Kidney (tissue), 14 donors: ENCODE data around the gene HOXA3. TPM values are rescaled to one million over a fixed set of nuclear protein-coding genes. Genes with fewer than 3 reads are reported as not detected.

Experiments
- DNase-seq, 5 donors: peaks; one replicate each; pipeline ENCODE4 v3.0.0-alpha.2; 2013 to 2020
- FAIRE-seq: peaks from 2 replicates; lab custom pipeline; 2012; peaks lifted over from hg19 to GRCh38; lab: Jason Lieb, UNC
- H3K27ac ChIP-seq, 2 donors: one replicate each; pipeline ENCODE4 v1.7.0; 2013; ENCODE audit warnings: low read depth in 2 of 2, low read length in 2 of 2, inconsistent platforms in 1 of 2
- H3K27me3 ChIP-seq: one replicate; pipeline ENCODE4 v1.7.1; 2013; ENCODE audit warnings: low read length, inconsistent platforms; ENCODE audit not compliant: control insufficient read depth, insufficient read depth
- H3K36me3 ChIP-seq, 3 donors: one replicate each; pipeline versions ENCODE4 v1.7.0 to v1.7.1; 2013; ENCODE audit warnings: low read length in 3 of 3, control low read depth in 1 of 3, inconsistent platforms in 1 of 3; ENCODE audit not compliant: insufficient read depth in 3 of 3, control insufficient read depth in 2 of 3
- H3K4me1 ChIP-seq, 3 donors: one replicate each; pipeline versions ENCODE4 v1.7.0 to v1.7.1; 2013; ENCODE audit warnings: low read length in 3 of 3, inconsistent platforms in 1 of 3, low read depth in 1 of 3; ENCODE audit not compliant: control insufficient read depth in 2 of 3, insufficient read depth in 2 of 3
- H3K4me3 ChIP-seq, 3 donors: one replicate each; pipeline versions ENCODE4 v1.7.0 to v1.8.1; 2013; ENCODE audit warnings: low read length in 3 of 3, control low read depth in 1 of 3, inconsistent platforms in 1 of 3
- H3K9ac ChIP-seq, 3 donors: one replicate each; pipeline versions ENCODE4 v1.7.0 to v1.7.1; 2013; ENCODE audit warnings: low read length in 3 of 3, control low read depth in 1 of 3, inconsistent platforms in 1 of 3
- H3K9me3 ChIP-seq, 3 donors: one replicate each; pipeline versions ENCODE4 v1.7.0 to v1.7.1; 2013; ENCODE audit warnings: low read length in 3 of 3, control low read depth in 1 of 3, inconsistent platforms in 1 of 3; ENCODE audit not compliant: control insufficient read depth in 2 of 3, insufficient read depth in 1 of 3
- intact Hi-C: fragments of 100-400 bp; cut with DNase I; formaldehyde crosslinking; loops from one replicate; pipeline ENCODE4 v1.11.1; 2022
- polyA plus RNA-seq: library from polyadenylated mRNA; stranded (reverse); fragments of 350-450 nt; fragmentation: Illumina TruSeq; extraction: RNeasy Lipid Tissue Mini Kit (QIAGEN cat#74804); gene quantifications from one replicate; pipeline ENCODE4 v1.2.3, GENCODE V29; 2014; ENCODE audit warnings: low read depth, low replicate concordance; ENCODE audit not compliant: insufficient read depth
- total RNA-seq: library from RNA; stranded (reverse); fragmentation: NEBNext Ultra II Directional; extraction: Animal tissue kit (Norgen Biotek cat#: 25700); gene quantifications from one replicate; pipeline ENCODE4 v1.2.1, GENCODE V29; 2021
- TF ChIP-seq, protein P1 (sequence below): IDR thresholded peaks from 3 replicates; pipeline ENCODE4 v1.5.1; 2012; ENCODE audit warnings: mild to moderate bottlenecking, moderate library complexity, borderline replicate concordance; ENCODE audit not compliant: insufficient read depth; ENCODE audit errors: extremely low read depth
- donor health status: control.
- donor health status: control.
- donor health status: control.
- donor health status: control.
- donor health status: control.
- donor health status: DM: yes; HTN: yes; CAD: no.
- donor health status: Normal renal cell carcinoma (clear cell type).

HOXA3 gene
- total and polyA plus RNA-seq, 2 donors from 2014 or later, result 6.3 to 21.2 TPM

DNA sequence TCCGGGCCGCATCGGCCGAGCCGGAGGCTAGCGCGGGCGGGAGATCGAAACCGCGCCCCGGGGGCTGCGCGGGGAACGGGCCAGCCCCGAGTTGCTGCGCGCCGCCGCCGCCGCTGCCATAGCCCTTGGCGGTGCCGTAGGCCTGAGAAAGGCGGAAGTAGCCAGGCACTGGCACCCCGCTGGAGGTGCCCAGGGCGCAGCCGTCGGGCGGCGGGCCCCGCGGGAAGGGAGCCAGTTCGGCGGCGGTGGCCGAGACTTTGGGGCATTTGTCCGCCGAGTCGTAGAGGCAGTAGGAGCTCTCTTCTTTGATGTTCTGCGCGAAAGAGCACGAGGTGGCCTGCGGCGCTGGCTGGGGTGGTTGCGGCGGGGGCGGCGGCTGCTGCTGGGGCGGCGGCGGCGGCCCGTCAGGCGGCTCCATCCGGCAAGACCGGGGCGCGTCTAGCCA, 21.1 kb upstream of the HOXA3 start:
- Histone ChIP-seq H3K36me3 (no peaks in the 10 kb centered on the region), H3K27ac (peak overlapping the region; percentile 84 to 90), H3K27me3 (no peaks in the 10 kb centered on the region), H3K9ac (peak overlapping the region in 2 of 3 donors; percentile 29 to 95), H3K4me3 (peak overlapping the region; percentile 36 to 86 (median 43)), H3K9me3 (no peaks in the 10 kb centered on the region), H3K4me1 (no peaks in the 10 kb centered on the region)
- FAIRE-seq (no peak), DNase-seq (peak in 3 of 5 donors; percentile 21 to 79 (median 42))
- TF ChIP-seq, protein P1, sequence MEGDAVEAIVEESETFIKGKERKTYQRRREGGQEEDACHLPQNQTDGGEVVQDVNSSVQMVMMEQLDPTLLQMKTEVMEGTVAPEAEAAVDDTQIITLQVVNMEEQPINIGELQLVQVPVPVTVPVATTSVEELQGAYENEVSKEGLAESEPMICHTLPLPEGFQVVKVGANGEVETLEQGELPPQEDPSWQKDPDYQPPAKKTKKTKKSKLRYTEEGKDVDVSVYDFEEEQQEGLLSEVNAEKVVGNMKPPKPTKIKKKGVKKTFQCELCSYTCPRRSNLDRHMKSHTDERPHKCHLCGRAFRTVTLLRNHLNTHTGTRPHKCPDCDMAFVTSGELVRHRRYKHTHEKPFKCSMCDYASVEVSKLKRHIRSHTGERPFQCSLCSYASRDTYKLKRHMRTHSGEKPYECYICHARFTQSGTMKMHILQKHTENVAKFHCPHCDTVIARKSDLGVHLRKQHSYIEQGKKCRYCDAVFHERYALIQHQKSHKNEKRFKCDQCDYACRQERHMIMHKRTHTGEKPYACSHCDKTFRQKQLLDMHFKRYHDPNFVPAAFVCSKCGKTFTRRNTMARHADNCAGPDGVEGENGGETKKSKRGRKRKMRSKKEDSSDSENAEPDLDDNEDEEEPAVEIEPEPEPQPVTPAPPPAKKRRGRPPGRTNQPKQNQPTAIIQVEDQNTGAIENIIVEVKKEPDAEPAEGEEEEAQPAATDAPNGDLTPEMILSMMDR, result no peak
- intact Hi-C loops, result loop anchor here (10.0 kb wide), 1 partner anchor 1319 kb away; no protein-coding TSS in a partner anchor

DNA sequence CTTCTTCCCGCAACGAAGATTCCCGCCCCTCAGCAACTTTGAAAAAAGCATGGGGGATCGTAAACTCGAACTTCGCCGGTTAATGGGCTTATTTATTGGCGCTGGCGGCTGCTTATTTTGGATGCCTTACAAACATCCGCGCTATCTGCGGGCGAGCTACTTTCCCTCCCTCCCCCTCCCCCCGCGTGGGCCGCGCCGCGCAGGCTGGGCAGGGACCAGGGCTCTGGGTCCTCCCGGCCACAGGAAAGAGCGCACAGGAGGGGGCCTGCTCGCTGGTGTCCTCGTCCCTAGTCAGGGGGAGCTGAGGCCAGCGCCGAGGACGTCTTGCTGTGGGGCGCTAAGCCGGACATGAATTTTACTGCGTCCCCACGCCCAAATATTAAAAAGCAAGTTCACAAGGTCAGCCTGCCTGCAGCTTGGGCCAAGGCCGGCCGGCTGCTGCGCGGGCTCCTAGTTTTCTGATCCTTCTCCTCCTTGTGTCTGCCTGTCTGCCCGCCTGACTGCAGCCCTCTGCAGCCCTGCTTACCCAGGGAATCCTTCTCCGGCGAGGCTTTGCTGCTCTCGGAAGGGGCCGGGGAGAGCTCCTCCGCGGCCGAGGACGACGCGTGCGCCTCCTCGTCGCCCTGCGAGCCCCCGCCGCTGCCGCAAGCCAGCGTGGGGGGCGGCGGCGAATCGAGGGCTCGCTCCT, 20.6 kb upstream of the HOXA3 start:
- TF ChIP-seq, protein P1, result no peak
- peak overlapping the region; percentile 62 to 86 (median 78) for H3K4me3 ChIP-seq
- H3K27ac ChIP-seq, result peak overlapping the region; percentile 84 to 90
- DNase-seq (peak; percentile 89 to 98 (median 91)), FAIRE-seq (no peak)
- no peaks in the 10 kb centered on the region for H3K27me3 ChIP-seq
- H3K36me3 ChIP-seq, result no peaks in the 10 kb centered on the region
- H3K9ac ChIP-seq, result peak overlapping the region; percentile 29 to 95 (median 72)
- no peaks in the 10 kb centered on the region for H3K4me1 ChIP-seq
- intact Hi-C loops, result loop anchor here (10.0 kb wide), 1 partner anchor 1318 kb away; no protein-coding TSS in a partner anchor
- no peaks in the 10 kb centered on the region for H3K9me3 ChIP-seq

- intact Hi-C loops, result loop anchor here (10.0 kb wide), 1 partner anchor 1318 kb away; no protein-coding TSS in a partner anchor
- H3K9ac ChIP-seq, result peak overlapping the region; percentile 12 to 95 (median 72)
- peak in 1 of 5 donors; percentile 80 for DNase-seq
- no peaks in the 10 kb centered on the region for H3K9me3 ChIP-seq
- H3K4me1 ChIP-seq, result no peaks in the 10 kb centered on the region
- no peak for FAIRE-seq
- H3K4me3 ChIP-seq, result peak overlapping the region; percentile 62 to 86 (median 78)
- no peaks in the 10 kb centered on the region for H3K27me3 ChIP-seq
- no peaks in the 10 kb centered on the region for H3K36me3 ChIP-seq
- TF ChIP-seq, protein P1, result no peak
- H3K27ac ChIP-seq, result peak overlapping the region; percentile 84 to 90
Measured at GRCh38 chr7:27172315-27172774, 20.0 kb upstream of the HOXA3 start.
